GM06990 (cell line): ENCODE measurements around the gene ACTL8.

ENCODE experiments used
- DNase-seq: peaks from one replicate; pipeline ENCODE4 v3.0.0-alpha.2; 2011; ENCODE audit not compliant: insufficient read length; ENCODE audit errors: extremely low read depth
- H3K27me3 ChIP-seq: replicated peaks from 2 replicates; pipeline ENCODE4 v1.6.0; 2011; ENCODE audit warnings: low read length; ENCODE audit not compliant: control insufficient read depth, insufficient read depth
- H3K36me3 ChIP-seq: 2 replicates; pipeline ENCODE4 v1.5.1; 2011; ENCODE audit warnings: low read length; ENCODE audit not compliant: control insufficient read depth, insufficient read depth
- H3K4me3 ChIP-seq: replicated peaks from 2 replicates; pipeline ENCODE4 v1.5.1; 2011; ENCODE audit warnings: low read depth, mild to moderate bottlenecking, control low read depth, low read length
- TF ChIP-seq, protein P1 (sequence below): IDR thresholded peaks from 2 replicates; pipeline ENCODE4 v1.5.1; 2011; ENCODE audit warnings: low read length, control low read depth, mild to moderate bottlenecking, inconsistent platforms; ENCODE audit not compliant: insufficient read depth, poor library complexity, severe bottlenecking

Gene ACTL8

DNA sequence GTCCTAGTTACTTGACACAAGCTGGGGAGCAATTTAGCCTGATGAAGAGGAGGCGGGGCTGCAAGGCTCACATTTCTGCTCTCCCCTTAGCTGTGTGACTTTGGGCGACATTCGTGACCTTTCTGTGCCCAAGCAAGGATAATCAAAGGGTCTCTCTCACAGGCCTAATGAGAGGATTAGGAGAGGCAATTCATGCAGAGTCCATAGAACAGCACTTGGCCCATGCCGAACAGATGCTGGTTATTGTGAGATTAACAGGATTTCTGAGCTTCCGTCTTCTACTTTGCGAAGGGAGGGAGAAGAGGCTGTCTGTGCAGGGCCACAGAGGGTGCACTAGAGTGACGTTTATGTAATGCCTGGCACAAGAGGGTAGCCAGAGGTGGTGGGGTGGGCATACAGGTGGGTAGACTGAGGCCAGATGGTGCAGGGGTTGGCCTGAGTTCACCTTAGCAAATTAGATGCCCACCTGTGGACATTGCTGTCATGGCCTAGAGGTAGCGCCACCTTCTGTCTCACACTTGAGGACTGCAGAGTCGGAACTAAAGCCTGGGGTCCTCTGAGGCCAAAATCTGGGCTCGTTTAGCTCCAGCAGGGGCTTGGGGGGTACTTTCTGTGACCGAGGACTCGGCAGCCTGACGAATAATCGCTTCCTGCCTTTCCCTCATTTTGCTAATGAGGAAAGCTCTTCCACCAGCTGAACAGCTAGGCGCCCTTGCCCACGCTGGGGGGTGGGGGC, 18.6 kb downstream of the ACTL8 start:
- Histone ChIP-seq H3K36me3 (no peaks in the 10 kb centered on the region), H3K4me3 (no peak overlapping the region), H3K27me3 (peaks cover 2% of the 10 kb centered on the region)
- no peak for DNase-seq
- TF ChIP-seq, protein P1, sequence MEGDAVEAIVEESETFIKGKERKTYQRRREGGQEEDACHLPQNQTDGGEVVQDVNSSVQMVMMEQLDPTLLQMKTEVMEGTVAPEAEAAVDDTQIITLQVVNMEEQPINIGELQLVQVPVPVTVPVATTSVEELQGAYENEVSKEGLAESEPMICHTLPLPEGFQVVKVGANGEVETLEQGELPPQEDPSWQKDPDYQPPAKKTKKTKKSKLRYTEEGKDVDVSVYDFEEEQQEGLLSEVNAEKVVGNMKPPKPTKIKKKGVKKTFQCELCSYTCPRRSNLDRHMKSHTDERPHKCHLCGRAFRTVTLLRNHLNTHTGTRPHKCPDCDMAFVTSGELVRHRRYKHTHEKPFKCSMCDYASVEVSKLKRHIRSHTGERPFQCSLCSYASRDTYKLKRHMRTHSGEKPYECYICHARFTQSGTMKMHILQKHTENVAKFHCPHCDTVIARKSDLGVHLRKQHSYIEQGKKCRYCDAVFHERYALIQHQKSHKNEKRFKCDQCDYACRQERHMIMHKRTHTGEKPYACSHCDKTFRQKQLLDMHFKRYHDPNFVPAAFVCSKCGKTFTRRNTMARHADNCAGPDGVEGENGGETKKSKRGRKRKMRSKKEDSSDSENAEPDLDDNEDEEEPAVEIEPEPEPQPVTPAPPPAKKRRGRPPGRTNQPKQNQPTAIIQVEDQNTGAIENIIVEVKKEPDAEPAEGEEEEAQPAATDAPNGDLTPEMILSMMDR: no peak

DNA sequence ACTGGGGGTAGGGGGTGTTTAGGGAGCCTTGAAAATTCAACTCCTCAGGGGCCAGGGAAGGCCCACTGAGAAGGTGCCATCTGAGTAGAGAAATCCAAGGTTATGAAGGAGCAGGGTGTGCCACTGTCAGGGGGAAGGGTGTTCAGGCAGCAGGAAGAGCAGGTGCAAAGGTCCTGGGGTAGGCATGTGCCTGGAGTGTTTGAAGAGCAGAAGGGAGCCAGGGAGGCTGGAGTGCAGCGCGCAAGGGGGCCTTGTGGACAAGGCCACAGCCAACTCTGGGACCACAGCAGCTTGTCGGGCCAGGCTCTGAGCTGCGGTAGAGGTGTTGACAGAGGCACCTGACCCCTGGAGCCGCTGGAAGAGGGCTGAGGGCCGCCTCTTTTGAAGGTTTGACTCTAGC, 19.3 kb downstream of the ACTL8 start:
- DNase-seq: no peak
- Histone ChIP-seq H3K27me3 (peaks cover 2% of the 10 kb centered on the region), H3K4me3 (no peak overlapping the region), H3K36me3 (no peaks in the 10 kb centered on the region)
- TF ChIP-seq, protein P1: no peak

DNA sequence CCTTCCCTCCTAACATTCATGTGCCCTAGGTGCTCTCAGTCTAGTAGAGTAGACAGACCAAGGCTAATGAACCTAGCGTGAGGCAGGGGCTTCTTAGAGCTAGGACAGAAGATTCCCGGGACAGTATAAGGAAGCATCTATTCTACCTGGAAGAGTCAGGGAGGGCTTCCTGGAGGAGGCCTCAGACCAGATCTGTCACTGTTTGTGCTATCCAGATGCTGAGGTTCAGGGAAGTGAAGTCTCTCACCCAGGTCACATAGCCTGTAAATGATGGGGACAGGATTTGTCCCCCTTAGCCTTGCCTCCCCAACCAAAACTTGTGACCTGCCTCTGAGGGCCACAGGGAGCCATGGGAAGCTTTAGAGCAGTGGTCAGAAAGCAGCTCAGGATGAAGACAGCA, 20.7 kb downstream of the ACTL8 start:
- TF ChIP-seq, protein P1: no peak
- Histone ChIP-seq H3K27me3 (peaks cover 2% of the 10 kb centered on the region), H3K4me3 (no peak overlapping the region), H3K36me3 (no peaks in the 10 kb centered on the region)
- no peak for DNase-seq

DNA sequence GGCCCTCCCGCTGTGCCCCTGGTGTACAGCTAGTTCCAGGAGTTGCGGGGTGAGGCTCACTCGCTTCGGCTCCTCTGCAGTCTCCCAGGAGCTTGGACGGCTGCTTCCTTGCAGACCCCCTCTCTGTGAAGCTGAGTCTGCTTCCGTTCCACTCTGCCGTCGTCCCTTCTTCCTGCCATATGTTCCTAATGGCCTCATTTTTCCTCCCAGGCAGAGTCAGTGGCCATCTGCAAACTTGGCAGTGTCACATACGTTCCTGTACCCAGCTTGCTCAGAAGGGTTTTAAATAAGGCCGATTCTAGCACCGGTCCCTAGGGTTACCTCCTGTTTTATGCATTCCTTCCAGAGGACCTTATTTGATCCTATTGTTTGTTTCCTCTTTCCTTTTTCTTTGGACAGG, 21.3 kb downstream of the ACTL8 start:
- peaks cover 2% of the 10 kb centered on the region for H3K27me3 ChIP-seq
- TF ChIP-seq, protein P1: no peak
- DNase-seq: no peak
- no peaks in the 10 kb centered on the region for H3K36me3 ChIP-seq
- H3K4me3 ChIP-seq: no peak overlapping the region

DNA sequence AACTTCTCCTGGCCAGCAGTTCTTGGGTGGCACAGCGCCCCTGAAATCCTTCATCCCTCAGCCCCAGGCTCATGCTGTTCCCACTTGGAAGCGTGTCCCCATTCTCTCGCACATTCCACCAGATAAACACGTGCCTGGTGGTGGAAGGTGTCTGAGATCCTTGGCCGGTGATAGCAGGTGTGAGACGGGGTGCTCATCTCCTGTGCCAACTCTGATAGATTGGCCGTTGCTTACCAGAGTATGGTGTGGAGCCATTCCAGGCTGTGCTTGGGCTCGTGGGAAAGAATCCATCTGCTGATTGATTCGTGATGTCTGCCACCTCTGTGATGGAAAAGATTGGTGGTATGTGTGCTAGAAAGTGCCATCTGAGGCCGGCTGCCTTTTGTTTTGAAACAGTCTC, 22.2 kb downstream of the ACTL8 start:
- TF ChIP-seq, protein P1: no peak
- no peaks in the 10 kb centered on the region for H3K36me3 ChIP-seq
- no peak for DNase-seq
- H3K4me3 ChIP-seq: no peak overlapping the region
- H3K27me3 ChIP-seq: peaks cover 2% of the 10 kb centered on the region

DNA sequence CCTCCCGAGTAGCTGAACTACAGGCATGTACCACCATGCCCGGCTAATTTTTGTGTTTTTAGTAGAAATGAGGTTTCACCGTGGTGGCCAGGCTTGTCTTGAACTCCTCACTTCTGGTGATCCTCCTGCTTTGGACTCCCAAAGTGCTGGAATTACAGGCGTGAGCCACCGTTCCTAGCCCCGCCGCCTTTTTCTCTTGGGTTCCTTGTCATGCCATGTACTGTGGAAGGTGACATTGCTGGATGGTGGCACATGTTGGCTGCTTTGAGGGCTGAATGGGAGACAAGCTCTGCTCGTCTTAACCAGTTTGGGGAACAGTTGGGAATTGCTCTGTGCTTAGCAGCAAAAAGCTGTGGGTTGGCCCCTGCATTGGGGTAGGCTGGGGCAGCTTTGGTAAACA, 22.7 kb downstream of the ACTL8 start:
- TF ChIP-seq, protein P1: no peak
- Histone ChIP-seq H3K4me3 (no peak overlapping the region), H3K36me3 (no peaks in the 10 kb centered on the region), H3K27me3 (peaks cover 2% of the 10 kb centered on the region)
- DNase-seq: no peak
